GM13977 (cell line): ENCODE measurements around the gene LURAP1L.

Experiments
- DNase-seq: peaks from one replicate; pipeline ENCODE4 v3.0.0; 2012; ENCODE audit warnings: low spot score
- in situ Hi-C: fragments of 300-500 bp; cut with MboI; formaldehyde crosslinking; loops from one replicate; pipeline ENCODE4 v1.12.0; 2022; ENCODE audit warnings: low sequenced_read_pairs, low pct_unique_long_range_greater_than_20kb, mixed read lengths, inconsistent platforms; ENCODE audit not compliant: unreplicated experiment
- TF ChIP-seq, protein P1 (sequence below): IDR thresholded peaks from 2 replicates; pipeline ENCODE4 v1.5.1; 2012; ENCODE audit warnings: mild to moderate bottlenecking, control low read depth; ENCODE audit not compliant: insufficient read depth; ENCODE audit errors: extremely low read depth, missing control alignments

Gene LURAP1L

DNA sequence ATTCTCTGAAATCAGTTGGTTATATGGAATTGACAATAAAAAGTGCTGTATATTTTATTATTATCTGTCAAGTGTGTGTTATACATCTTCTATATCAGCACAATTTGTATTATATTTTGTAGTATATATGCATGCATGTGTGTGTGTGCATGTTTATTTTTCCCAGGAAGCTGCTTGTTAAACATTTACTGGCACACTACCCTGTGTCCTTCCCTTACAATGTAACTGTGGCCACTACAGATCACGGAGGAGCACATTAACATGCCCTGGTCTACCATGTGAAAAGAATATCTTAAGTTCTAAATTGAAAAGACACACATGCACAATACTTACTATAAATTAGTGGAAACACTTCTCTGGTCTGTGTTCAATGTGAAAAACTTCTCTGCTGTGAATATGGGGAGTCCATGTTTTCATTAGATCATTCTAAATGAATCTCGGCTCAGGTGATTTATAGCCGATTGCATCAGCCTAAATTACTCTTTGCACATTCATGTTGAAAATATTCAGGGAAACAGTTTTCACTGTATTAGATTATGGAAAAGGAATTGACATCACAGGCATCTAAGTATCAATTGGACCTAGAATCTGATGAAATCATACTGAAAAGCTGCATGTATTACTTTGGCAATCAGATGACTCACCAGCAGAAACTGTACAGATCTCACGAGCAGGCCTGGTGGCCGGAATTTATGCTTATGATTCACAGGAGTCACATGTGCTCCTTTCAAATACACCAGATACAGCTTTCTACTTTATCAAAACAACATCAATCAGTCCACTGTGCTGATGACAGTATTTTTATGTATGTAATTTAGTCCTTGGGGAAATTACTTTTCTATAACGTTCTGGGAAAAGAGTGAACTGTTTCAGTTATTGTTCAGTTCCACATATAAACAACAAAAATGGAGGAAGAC is 39.4 kb downstream of the LURAP1L start:
- DNase-seq: peak; percentile 12
- in situ Hi-C loops: no loop called here
- TF ChIP-seq, protein P1, sequence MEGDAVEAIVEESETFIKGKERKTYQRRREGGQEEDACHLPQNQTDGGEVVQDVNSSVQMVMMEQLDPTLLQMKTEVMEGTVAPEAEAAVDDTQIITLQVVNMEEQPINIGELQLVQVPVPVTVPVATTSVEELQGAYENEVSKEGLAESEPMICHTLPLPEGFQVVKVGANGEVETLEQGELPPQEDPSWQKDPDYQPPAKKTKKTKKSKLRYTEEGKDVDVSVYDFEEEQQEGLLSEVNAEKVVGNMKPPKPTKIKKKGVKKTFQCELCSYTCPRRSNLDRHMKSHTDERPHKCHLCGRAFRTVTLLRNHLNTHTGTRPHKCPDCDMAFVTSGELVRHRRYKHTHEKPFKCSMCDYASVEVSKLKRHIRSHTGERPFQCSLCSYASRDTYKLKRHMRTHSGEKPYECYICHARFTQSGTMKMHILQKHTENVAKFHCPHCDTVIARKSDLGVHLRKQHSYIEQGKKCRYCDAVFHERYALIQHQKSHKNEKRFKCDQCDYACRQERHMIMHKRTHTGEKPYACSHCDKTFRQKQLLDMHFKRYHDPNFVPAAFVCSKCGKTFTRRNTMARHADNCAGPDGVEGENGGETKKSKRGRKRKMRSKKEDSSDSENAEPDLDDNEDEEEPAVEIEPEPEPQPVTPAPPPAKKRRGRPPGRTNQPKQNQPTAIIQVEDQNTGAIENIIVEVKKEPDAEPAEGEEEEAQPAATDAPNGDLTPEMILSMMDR: no peak

DNA sequence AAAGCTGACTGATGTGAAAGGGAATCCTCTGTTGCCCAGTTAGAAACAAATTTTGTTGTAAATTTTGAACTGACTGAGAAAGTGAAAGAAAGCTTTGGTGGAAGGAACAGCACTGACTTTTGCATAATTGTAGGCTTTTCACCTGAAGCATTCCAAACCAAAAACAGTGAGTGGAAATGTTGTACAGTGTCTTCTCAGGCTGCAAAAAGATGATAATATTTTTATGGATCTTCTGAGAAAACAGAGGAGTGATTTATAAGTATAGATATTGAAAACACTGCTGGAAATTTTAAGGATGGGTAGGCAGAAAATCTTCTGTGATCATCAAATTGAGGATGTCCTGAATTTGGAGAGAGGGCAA is 40.0 kb downstream of the LURAP1L start:
- in situ Hi-C loops: no loop called here

DNA sequence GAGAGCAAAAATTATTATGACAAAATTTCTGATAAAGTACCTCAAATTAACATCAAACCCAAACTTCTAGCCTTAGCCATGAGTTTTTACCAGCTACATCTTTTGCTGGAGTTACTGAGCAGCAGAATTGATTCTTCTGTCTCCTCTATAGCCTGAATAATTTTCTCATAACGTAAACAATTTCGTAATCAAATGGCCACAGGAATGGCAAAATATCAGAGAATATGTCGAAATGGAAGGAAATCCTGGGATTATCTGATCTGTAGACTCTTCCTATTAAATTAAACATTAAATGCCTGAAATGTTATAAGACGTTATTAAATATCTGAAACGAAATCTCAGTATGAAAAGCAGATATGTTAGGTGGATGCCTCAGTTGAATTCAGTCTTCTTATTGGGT is 41.1 kb downstream of the LURAP1L start:
- TF ChIP-seq, protein P1: no peak
- in situ Hi-C loops: no loop called here
- DNase-seq: no peak

More for the DNA sequence above, 40.0 kb downstream of the LURAP1L start:
- TF ChIP-seq, protein P1: no peak
- DNase-seq: no peak

DNA sequence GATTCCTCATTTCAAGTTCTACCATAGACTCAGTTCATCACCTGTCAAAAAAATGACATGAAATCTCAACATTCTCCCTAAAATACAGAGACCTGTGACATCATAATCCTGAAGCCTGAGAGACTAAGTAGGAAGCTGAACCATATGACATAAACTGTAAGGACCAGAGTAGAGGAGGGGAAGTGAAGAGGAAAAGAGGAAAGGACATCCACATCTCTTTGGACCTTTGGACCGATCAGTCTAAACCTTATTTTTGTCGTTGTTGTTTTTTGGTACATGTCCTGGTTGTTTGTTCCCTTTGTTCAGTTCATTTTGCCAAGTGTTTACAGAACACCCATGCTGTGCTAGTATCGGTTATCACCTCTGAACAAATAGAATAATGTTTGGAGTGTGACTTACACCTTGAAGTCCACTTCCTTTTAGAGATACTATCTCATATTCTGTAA is 41.9 kb downstream of the LURAP1L start:
- DNase-seq: no peak
- TF ChIP-seq, protein P1: no peak
- in situ Hi-C loops: no loop called here

DNA sequence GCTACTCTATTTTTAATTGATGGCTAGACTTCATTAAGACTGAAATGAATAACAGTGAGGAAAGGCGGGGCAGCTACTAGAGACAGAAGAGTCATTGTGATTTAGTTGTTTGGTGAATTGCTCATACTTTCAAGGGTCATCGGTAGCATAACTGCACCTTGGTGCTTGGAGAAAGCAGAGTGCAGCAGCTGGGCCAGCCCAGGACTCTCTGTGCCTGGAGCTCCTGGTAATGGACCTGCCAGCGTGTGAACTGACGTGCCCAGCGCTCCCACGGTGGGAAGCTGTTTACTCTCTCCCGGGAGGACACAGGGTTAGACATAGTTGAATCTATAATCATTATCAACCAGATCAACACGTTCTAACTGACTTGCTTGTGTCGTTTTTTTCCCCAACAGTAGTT is 42.9 kb downstream of the LURAP1L start:
- DNase-seq: no peak

DNA sequence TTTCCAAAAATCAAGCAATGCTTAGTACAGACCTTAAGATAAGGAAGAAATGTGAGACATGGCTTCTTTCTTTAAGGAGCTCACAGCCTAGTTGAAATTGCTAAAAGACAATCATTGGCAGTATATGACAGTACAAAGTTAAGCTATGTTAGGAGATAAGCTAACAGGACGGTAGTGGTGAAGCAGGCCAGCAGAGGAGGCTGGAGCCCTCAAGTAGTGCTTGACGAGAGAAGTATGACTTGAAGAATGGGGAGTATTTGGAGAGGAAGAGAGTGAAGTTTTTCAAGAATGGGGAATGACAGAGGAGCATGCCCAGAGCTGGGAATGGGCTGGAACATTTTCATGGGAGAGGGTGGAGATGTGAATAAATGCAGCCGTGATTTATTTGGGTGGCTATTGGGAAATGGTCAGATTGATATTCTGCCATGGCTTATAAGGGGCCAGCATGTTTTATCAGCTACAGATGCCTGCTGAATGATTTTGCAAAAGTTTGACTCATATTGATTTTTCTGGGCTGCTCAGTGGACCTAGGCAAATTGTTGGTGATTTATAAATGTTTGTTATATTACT is 43.7 kb downstream of the LURAP1L start:
- in situ Hi-C loops: no loop called here
- no peak for DNase-seq
- TF ChIP-seq, protein P1: no peak

More for the DNA sequence above, 42.9 kb downstream of the LURAP1L start:
- in situ Hi-C loops: no loop called here
- TF ChIP-seq, protein P1: no peak
